Stimulated activated naive CD4-positive, alpha-beta T cell (primary cell): ENCODE data around the gene RMI2.

ENCODE experiments used
- DNase-seq, 6 experiments: peaks; one replicate each; lab custom pipeline; 2025; lab: John Stamatoyannopoulos, UW

Gene RMI2

GRCh38 chr16:11399261-11399831 lies 54.1 kb downstream of the RMI2 start:
- DNase-seq: no peak

- DNase-seq: no peak
Measured at GRCh38 chr16:11400076-11400475, 54.8 kb downstream of the RMI2 start.
